ENCODE data around the gene TMEM267.
A peak's percentile ranks its signal among the peaks of the same experiment; 100 is the strongest.
"Not testable (repeated sequence)": the region's sequence is repeated elsewhere in the genome, so short reads cannot be mapped to it uniquely, and the experiment has no call there.

Gene TMEM267

DNA sequence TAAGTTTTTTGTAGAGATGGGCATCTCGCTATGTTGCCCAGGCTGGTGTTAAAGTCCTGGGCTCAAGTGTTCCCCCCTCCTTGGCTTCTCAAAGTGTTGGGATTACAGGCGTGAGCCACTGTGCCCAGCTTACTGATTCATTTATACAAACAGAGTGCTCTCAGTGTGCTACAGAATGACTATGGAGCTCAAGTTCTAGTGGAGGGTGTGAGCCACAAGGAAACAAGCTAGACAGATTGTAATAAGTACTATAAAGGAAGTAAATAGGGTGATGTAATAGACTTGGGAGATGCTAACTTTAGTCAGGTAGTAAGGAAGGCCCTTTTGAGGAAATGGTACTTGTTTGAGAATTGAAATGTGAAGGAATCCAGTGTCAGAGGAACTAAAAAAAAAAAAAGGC is 1.7 kb upstream of the TMEM267 start:
- TF ChIP-seq, protein P1, sequence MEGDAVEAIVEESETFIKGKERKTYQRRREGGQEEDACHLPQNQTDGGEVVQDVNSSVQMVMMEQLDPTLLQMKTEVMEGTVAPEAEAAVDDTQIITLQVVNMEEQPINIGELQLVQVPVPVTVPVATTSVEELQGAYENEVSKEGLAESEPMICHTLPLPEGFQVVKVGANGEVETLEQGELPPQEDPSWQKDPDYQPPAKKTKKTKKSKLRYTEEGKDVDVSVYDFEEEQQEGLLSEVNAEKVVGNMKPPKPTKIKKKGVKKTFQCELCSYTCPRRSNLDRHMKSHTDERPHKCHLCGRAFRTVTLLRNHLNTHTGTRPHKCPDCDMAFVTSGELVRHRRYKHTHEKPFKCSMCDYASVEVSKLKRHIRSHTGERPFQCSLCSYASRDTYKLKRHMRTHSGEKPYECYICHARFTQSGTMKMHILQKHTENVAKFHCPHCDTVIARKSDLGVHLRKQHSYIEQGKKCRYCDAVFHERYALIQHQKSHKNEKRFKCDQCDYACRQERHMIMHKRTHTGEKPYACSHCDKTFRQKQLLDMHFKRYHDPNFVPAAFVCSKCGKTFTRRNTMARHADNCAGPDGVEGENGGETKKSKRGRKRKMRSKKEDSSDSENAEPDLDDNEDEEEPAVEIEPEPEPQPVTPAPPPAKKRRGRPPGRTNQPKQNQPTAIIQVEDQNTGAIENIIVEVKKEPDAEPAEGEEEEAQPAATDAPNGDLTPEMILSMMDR (IDR thresholded peaks at IDR 0.05; ENCODE audit: low read depth, low read length, missing control alignments) = no peak
- DNase-seq (ENCODE audit: extremely low read depth, low read depth) = no peak
- H3K4me3 ChIP-seq (replicated peaks; ENCODE audit: low read depth, low read length) = no peak overlapping the region

DNA sequence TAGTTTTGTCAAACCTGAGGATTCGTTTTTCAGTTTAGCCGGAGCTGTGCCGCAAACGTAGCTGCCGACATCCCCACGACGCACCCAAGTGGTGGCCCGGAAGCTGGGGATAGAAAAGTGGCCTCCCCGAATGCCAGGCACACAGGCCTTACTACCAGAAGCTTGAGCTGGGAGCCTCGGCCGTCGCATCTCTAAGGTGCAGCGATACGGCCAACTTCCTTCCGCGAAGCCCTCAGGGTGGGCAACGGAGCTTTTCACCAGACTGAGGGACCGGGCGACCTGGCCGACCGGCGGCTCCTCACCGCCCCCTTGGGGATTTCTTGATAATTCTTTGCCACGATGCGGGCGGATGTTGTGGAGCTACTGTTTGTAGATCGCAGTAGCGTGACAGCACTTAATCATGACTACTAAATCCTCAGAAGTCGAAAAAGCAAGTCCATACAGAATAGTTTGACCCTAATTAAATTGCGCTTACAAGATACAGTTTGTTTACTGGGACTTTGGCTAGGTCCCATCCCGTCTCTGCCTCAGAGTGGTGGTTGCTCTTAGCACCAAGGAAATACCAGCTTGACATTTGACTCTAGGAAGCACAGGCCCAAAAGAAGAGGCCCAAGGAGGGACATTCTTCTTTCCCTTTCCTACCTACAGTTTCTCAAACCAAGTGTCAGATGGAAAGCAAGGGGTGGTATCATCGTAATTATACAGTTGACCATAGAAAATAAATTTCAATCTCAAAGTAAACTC is 613 bp upstream of the TMEM267 start:
- peak overlapping the region; percentile 92 for H3K4me3 ChIP-seq (replicated peaks; ENCODE audit: low read depth, low read length)
- TF ChIP-seq, protein P1 (IDR thresholded peaks at IDR 0.05; ENCODE audit: low read depth, low read length, missing control alignments) = peak; percentile 50
- DNase-seq (ENCODE audit: extremely low read depth, low read depth) = peak; percentile 53

DNA sequence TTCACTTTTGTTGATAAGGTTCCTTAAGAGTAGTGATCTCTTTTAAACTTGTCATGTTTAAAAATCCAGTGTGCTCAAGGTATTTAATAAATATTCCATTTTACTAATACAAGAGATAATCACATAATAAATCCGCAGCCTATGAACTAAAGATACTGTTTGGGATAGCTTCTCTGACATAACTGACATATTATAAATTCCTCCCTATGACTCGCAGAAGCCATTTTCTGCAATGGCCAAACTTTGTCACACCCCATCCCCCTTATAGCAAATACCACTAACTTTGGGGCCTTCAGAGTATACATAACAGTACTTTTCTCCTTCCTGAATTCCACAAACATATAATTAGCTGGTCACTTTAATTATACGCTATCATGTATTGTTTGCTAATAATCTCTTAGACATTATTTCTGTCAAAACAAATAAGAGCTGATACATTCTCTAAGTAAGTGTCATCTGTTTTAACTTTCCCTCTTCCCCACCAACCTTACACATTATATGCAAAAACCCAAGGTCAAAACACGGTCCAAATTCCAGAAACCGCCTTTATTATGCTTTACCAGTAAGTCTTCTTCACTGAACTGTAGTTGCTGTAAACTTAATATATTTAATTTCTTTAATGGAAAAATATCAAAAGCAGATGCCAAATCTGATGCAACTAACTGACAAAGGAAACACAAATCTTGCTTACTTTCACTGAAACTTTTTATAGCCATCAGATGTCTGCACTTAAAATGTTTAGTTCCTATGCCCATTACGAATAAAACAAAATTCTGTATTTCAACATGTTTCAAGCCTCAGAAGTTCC is 971 bp downstream of the TMEM267 start:
- peak overlapping the region; percentile 92 for H3K4me3 ChIP-seq (replicated peaks; ENCODE audit: low read depth, low read length)
- TF ChIP-seq, protein P1 (IDR thresholded peaks at IDR 0.05; ENCODE audit: low read depth, low read length, missing control alignments) = no peak
- DNase-seq (ENCODE audit: extremely low read depth, low read depth) = no peak

DNA sequence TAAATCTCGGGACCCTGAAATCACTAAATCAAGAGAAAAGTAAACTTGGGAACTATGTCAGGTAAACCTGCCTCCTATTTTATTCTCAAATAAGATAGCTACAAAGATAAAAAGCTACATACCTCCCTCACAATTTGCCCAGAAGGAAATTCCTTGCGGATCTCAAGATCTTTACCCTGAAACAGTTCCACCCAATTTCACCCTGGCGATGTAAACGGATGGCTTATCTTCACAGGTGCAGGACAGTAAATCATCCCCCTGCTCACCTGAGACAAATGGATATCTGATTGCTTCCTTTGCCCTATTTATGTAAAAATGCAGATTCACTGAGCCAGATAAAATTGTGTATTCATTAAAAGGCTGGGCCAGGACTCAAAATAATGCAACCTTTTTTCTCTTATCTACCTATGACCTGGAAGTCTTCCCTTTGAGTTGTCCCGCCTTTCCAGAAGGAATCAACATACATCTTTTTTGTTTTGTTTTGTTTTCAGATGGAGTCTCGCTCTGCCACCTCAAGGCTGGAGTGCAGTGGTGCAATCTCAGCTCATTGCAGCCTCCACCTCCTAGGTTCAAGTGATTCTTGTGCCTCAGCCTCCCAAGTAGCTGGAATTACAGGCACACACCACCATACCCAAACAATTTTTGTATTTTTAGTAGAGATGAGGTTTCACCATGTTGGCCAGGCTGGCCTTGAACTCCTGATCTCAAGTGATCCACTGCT is 13.8 kb downstream of the TMEM267 start:
- no peak for DNase-seq (ENCODE audit: extremely low read depth, low read depth)
- TF ChIP-seq, protein P1 (IDR thresholded peaks at IDR 0.05; ENCODE audit: low read depth, low read length, missing control alignments) = no peak
- H3K4me3 ChIP-seq (replicated peaks; ENCODE audit: low read depth, low read length) = no peak overlapping the region

DNA sequence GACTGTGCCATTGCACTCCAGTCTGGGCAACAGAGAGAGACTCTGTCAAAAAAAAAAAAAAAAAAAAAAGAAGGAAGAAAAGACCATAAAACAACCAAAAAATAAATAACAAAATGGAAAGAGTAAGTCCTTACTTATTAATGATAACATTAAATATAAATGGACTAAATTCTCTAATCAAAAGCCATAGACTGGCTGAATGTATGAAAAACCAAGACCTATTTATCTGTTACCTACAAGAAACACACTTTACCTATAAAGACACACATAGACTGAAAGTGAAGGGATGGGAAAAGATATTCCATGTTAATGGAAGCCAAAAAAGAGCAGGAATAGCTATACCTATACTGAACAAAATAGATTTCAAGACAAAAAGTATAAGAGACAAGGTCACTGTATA is 16.6 kb downstream of the TMEM267 start:
- DNase-seq (ENCODE audit: extremely low read depth, low read depth) = no peak
- TF ChIP-seq, protein P1 (IDR thresholded peaks at IDR 0.05; ENCODE audit: low read depth, low read length, missing control alignments) = no peak

DNA sequence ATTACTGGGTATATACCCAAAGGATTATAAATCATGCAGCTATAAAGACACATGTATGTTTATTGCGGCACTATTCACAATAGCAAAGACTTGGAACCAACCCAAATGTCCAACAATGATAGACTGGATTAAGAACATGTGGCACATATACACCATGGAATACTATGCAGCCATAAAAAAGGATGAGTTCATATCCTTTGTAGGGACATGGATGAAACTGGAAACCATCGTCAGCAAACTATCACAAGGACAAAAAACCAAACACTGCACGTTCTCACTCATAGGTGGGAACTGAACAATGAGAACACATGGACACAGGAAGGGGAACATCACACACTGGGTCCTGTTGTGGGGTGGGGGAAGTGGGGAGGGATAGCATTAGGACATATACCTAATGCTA is 18.2 kb downstream of the TMEM267 start:
- H3K4me3 ChIP-seq (replicated peaks; ENCODE audit: low read depth, low read length); DNase-seq (ENCODE audit: extremely low read depth, low read depth): not testable (repeated sequence)

More for the DNA sequence above, 16.6 kb downstream of the TMEM267 start:
- H3K4me3 ChIP-seq (replicated peaks; ENCODE audit: low read depth, low read length) = no peak overlapping the region

DNA sequence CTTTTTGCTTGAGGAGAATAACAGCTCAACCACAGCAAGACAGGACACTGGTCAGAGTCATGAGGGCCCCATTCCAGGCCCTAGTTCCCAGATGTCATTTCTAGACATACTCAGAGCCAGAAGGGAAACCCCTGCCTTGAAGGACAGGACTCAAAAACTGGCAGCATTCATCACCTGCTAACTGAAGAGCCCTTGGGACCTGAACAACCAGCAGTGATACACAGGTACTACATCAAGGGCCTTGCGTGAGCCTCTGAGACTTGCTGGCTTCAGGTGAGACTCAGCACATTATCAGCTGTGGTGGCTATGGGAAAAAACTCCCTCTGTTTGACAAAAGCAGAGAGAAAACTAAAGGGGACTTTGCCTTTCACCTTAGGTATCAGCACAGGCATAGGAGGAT is 22.6 kb downstream of the TMEM267 start:
- H3K4me3 ChIP-seq (replicated peaks; ENCODE audit: low read depth, low read length) = no peak overlapping the region
- no peak for DNase-seq (ENCODE audit: extremely low read depth, low read depth)
- TF ChIP-seq, protein P1 (IDR thresholded peaks at IDR 0.05; ENCODE audit: low read depth, low read length, missing control alignments) = no peak

Data from HFF-Myc (cell line).